K562 (cell line): ENCODE results near the gene PRSS57. TPM values are rescaled to one million over a fixed set of nuclear protein-coding genes. Genes with fewer than 3 reads are reported as not detected.

Experiments used
- ATAC-seq: fragments of 200-7000 bp; cut with Tn5 transposase; 3 replicates; pipeline ENCODE4 v1.9.1; 2020; ENCODE audit warnings: moderate library complexity
- BruUV-seq: library from RNA; stranded (reverse); fragments of 400-500 nt; replicated peaks from 2 replicates; lab custom pipeline; 2021; lab: Mats Ljungman, UMichigan
- CTCF ChIA-PET: fragments of 300-600 bp; formaldehyde crosslinking; extraction: SDS; loops from one replicate; lab custom pipeline; 2021; ENCODE audit warnings: low intra/inter-chr PET ratio; lab: Yijun Ruan, JAX
- POLR2A ChIA-PET: fragments of 300-600, 350-650 bp; sonication (Branson Sonifier 250); formaldehyde crosslinking; extraction: SDS; loops from one replicate; lab custom pipeline; 2021; ENCODE audit warnings: antibody characterized with exemption, inconsistent platforms; lab: Yijun Ruan, JAX
- DNase-seq, 4 experiments: peaks; one replicate each; pipeline versions ENCODE4 v3.0.0 to v3.0.0-alpha.2; 2011 to 2018; ENCODE audit warnings: low spot score in 3 of 4, mixed read lengths in 3 of 4; ENCODE audit errors: extremely low read depth in 1 of 4
- FAIRE-seq: peaks from 2 replicates; lab custom pipeline; 2011; peaks lifted over from hg19 to GRCh38; lab: Jason Lieb, UNC
- H2AFZ ChIP-seq: 2 replicates; pipeline ENCODE4 v1.6.0; 2011; ENCODE audit warnings: low read depth, low read length, control low read depth, inconsistent platforms
- H3K27ac ChIP-seq: fragments of 200-600 bp; 3 replicates; pipeline ENCODE4 v1.8.0; 2011; ENCODE audit warnings: low read depth, mild to moderate bottlenecking, control low read depth, inconsistent platforms, low read length, moderate library complexity, mixed read lengths; ENCODE audit errors: extremely low read depth
- H3K27me3 ChIP-seq, 2 experiments: fragments of 300-600 bp in 1 of 2; 2 replicates in 1 of 2; 3 replicates in 1 of 2; pipeline versions ENCODE4 v1.6.0 to v1.8.0; 2011; ENCODE audit warnings: inconsistent platforms in 2 of 2, low read length in 2 of 2, mild to moderate bottlenecking in 1 of 2, mixed read lengths in 1 of 2, moderate library complexity in 1 of 2; ENCODE audit not compliant: control insufficient read depth in 2 of 2, insufficient read depth in 2 of 2
- H3K36me3 ChIP-seq: fragments of 300-600 bp; 3 replicates; pipeline ENCODE4 v1.8.0; 2011; ENCODE audit warnings: mild to moderate bottlenecking, low read length, inconsistent platforms; ENCODE audit not compliant: control insufficient read depth, insufficient read depth
- H3K4me1 ChIP-seq, 2 experiments: fragments of 200-600 bp in 1 of 2; replicated peaks in 1 of 2; 2 replicates in 1 of 2; 3 replicates in 1 of 2; pipeline versions ENCODE4 v1.5.1 to v1.8.0; 2011; ENCODE audit warnings: inconsistent platforms in 2 of 2, low read length in 2 of 2, mild to moderate bottlenecking in 1 of 2, mixed read lengths in 1 of 2, moderate library complexity in 1 of 2; ENCODE audit not compliant: control insufficient read depth in 2 of 2, insufficient read depth in 2 of 2
- H3K4me2 ChIP-seq: 2 replicates; pipeline ENCODE4 v1.6.1; 2011; ENCODE audit warnings: low read length, control low read depth, inconsistent platforms, mixed read lengths; ENCODE audit not compliant: insufficient read depth
- H3K4me3 ChIP-seq: fragments of 200-600 bp; sonication (generic), shearing (Covaris generic); 2 replicates; pipeline ENCODE4 v1.5.1; 2016; ENCODE audit warnings: control low read depth, inconsistent platforms
- H3K79me2 ChIP-seq: fragments of 200-600 bp; 3 replicates; pipeline ENCODE4 v1.8.0; 2011; ENCODE audit warnings: low read length, inconsistent platforms; ENCODE audit not compliant: control insufficient read depth, insufficient read depth
- H3K9ac ChIP-seq, 2 experiments: 2 replicates each; pipeline versions ENCODE4 v1.6.0 to v1.6.1; 2011; ENCODE audit warnings: low read depth in 2 of 2, low read length in 2 of 2, control low read depth in 1 of 2, inconsistent platforms in 1 of 2, mild to moderate bottlenecking in 1 of 2, mixed read lengths in 1 of 2; ENCODE audit not compliant: insufficient read depth in 1 of 2
- H3K9me1 ChIP-seq: one replicate; pipeline ENCODE4 v1.6.0; 2011; ENCODE audit warnings: inconsistent platforms, mild to moderate bottlenecking, low read length, moderate library complexity; ENCODE audit not compliant: control insufficient read depth, insufficient read depth
- H3K9me3 ChIP-seq: replicated peaks from 2 replicates; pipeline ENCODE4 v1.5.1; 2011; ENCODE audit warnings: low read depth, low read length, inconsistent platforms; ENCODE audit not compliant: control insufficient read depth, insufficient read depth
- H4K20me1 ChIP-seq: replicated peaks from 2 replicates; pipeline ENCODE4 v1.6.1; 2011; ENCODE audit warnings: low read length, inconsistent platforms, mixed read lengths; ENCODE audit not compliant: control insufficient read depth, insufficient read depth
- BCOR ChIP-seq: fragments of 450-650 bp; IDR thresholded peaks from 2 replicates; pipeline ENCODE4 v1.6.1; 2016
- EGR1 ChIP-seq: fragments of 450-650 bp; conservative IDR thresholded peaks from 2 replicates; pipeline ENCODE4 v1.6.1; 2017; ENCODE audit warnings: mild to moderate bottlenecking
- HNRNPL ChIP-seq: fragments of 200-400 bp; formaldehyde crosslinking; IDR thresholded peaks from 2 replicates; pipeline ENCODE4 v1.6.1; 2017; ENCODE audit warnings: low read depth, mild to moderate bottlenecking, low read length
- MEIS2 ChIP-seq: fragments of 450-650 bp; IDR thresholded peaks from 2 replicates; pipeline ENCODE4 v1.6.1; 2014; ENCODE audit warnings: mild to moderate bottlenecking; ENCODE audit not compliant: partially characterized antibody
- ZBTB33 ChIP-seq: sonication (generic); formaldehyde crosslinking; IDR thresholded peaks from 2 replicates; pipeline ENCODE4 v1.8.1; 2023; ENCODE audit warnings: mild to moderate bottlenecking, missing genetic modification reagents
- ZBTB7A ChIP-seq: IDR thresholded peaks from 2 replicates; pipeline ENCODE4 v1.6.1; 2011; ENCODE audit warnings: low read depth, mild to moderate bottlenecking, low read length, moderate library complexity, borderline replicate concordance; ENCODE audit not compliant: control insufficient read depth
- WGBS: fragments of 100-300 bp; shearing (Covaris generic); methylation state at CpG from one replicate; pipeline ENCODE4 v1.1.6; 2016; ENCODE audit warnings: low coverage, mixed read lengths; ENCODE audit not compliant: insufficient coverage; ENCODE audit errors: missing lambda C conversion rate; 5-methylcytosine and 5-hydroxymethylcytosine counted together
- in situ Hi-C: fragments of 300-500 bp; cut with MboI; formaldehyde crosslinking; loops from 4 replicates; pipeline ENCODE4 v1.15.0; 2018; ENCODE audit warnings: inconsistent platforms, mixed read lengths
- intact Hi-C: fragments of 100-400 bp; cut with micrococcal nuclease; formaldehyde crosslinking; loops from 2 replicates; pipeline ENCODE4 v1.14.2; 2022
- polyA plus RNA-seq, 8 experiments: library from polyadenylated mRNA; depleted of rRNA in 4 of 8; stranded (reverse) in 5 of 8; unstranded in 3 of 8; fragments of >200 nt; fragmentation: Nextera tagmentation in 2 of 8; fragmentation: Illumina TruSeq in 1 of 8; extraction: Ambion mirVana in 2 of 8; extraction: Trizol in 1 of 8; gene quantifications; 2 replicates each; pipeline versions ENCODE4 v1.2.1 to v1.2.3, GENCODE V29; 2011 to 2014; ENCODE audit warnings: inconsistent platforms in 1 of 8, missing spikeins in 1 of 8
- total RNA-seq, 7 experiments: library from RNA; depleted of rRNA in 6 of 7; stranded (reverse); fragments of >200 nt in 6 of 7; fragmentation: Illumina TruSeq in 2 of 7; extraction: Trizol in 2 of 7; gene quantifications; 2 replicates each; pipeline versions ENCODE4 v1.2.1 to v1.2.3, GENCODE V29; 2011 to 2021; ENCODE audit warnings: low replicate concordance in 1 of 7
- TF ChIP-seq, protein P1 (sequence below), 3 experiments: fragments of 200-800 bp in 1 of 3; sonication (Bioruptor generic) in 1 of 3; sonication (generic) in 1 of 3; formaldehyde crosslinking in 1 of 3; IDR thresholded peaks; 2 replicates each; pipeline versions ENCODE4 v1.6.1 to v1.8.0; 2016 to 2022; ENCODE audit warnings: mild to moderate bottlenecking in 2 of 3, missing compliant biosample characterization in 2 of 3, missing genetic modification characterization in 2 of 3, missing genetic modification reagents in 1 of 3

The PRSS57 gene
- total and polyA plus RNA-seq, 9 of the 15 experiments (the other 6 are each of a cell fraction or from before 2014, with no cell fraction given): 0.06 to 2.5 (median 1.3) TPM; not detected in 3

- Histone ChIP-seq H3K9me3 (no peaks in the 10 kb centered on the region), H2AFZ (no peak overlapping the region), H3K9ac (no peak overlapping the region; a peak in 1 of 4 replicates), H3K36me3 (peaks cover 35% of the 10 kb centered on the region; the same call in 1 of the 3 replicates), H3K27me3 (no peaks in the 10 kb centered on the region), H3K4me3 (no peak overlapping the region), H3K4me1 (peaks cover 4 to 63% of the 10 kb centered on the region in 2 experiments; a peak in 4 of 5 replicates), H3K4me2 (no peak overlapping the region), H3K27ac (no peak overlapping the region), H3K79me2 (no peaks in the 10 kb centered on the region), H4K20me1 (no peaks in the 10 kb centered on the region), H3K9me1 (no peaks in the 10 kb centered on the region)
- no TSS peak for BruUV-seq
- in situ Hi-C loops: no loop called here
- 65% methylated on average over 28 of the region's 70 CpGs for WGBS
- peak in 2 of 4 experiments; percentile 41 to 42 for DNase-seq
- FAIRE-seq: no peak
- intact Hi-C loops: no loop called here
- TF ChIP-seq, protein P1, sequence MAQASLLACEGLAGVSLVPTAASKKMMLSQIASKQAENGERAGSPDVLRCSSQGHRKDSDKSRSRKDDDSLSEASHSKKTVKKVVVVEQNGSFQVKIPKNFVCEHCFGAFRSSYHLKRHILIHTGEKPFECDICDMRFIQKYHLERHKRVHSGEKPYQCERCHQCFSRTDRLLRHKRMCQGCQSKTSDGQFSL (CRISPR knock-in tag; IDR thresholded peaks at IDR 0.05): peak; percentile 68; the same call in 1 of the 2 replicates
- TF ChIP-seq, protein P1 (tag; IDR thresholded peaks at IDR 0.05): no peak
- TF ChIP-seq EGR1: peak; percentile 48
- no peak for TF ChIP-seq BCOR
- TF ChIP-seq ZBTB33: peak; percentile 80
- TF ChIP-seq HNRNPL: peak; percentile 32; the same call in 1 of the 2 replicates
- TF ChIP-seq MEIS2: no peak
- TF ChIP-seq ZBTB7A: 0 out of 2 replicates have a peak, but pooled peaks have one; percentile 20
- no peak for ATAC-seq
- POLR2A ChIA-PET: interaction anchor here (1.0 kb wide), 1 partner anchor 20 kb away, joined by 3 read pairs; the partner anchor contains the start of gene RNF126
- CTCF ChIA-PET: no interaction called here
Measured at GRCh38 chr19:642767-643727, 52.2 kb downstream of the PRSS57 start.
